ENCODE results near the gene SLC9A6.

SLC9A6 gene

DNA sequence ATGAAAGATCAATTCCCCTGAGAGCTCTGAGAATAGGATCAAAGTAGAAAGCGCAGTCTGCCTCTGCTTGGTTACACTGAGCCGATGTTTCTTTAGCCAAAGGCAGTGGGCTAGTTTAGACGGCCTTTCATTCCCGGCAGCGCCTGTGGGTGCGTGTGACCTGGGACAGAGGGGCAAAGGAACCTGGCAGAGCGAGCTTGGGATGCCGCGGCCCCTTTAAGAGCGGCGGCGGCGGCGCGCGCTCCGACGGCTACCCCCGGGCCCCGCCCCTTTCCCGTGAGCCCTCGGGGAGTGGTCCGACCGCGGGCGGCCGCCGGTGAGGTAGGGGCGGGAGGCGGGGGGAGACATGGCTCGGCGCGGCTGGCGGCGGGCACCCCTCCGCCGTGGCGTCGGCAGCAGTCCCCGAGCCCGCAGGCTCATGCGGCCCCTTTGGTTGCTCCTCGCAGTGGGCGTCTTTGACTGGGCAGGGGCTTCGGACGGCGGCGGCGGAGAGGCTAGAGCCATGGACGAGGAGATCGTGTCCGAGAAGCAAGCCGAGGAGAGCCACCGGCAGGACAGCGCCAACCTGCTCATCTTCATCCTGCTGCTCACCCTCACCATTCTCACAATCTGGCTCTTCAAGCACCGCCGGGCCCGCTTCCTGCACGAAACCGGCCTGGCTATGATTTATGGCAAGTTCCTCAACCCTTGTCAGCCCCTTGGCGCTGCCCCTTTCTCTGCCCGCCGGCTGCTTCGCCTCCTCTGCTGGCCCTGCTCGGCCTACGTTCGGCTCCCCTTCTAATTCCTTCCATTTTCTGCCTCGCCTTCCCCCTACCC is at the start of gene SLC9A6:
TSS of gene SLC9A6 (plus strand) at position 279 of the 816 bp plus-strand sequence. CDS start at position 503, 224 bp downstream.
- no peaks in the 10 kb centered on the region for H3K27me3 Mint-ChIP-seq (ENCODE audit: low read depth)
- peak; percentile 72 for DNase-seq (ENCODE audit: low spot score)
- peaks cover 5% of the 10 kb centered on the region for H3K36me3 Mint-ChIP-seq (ENCODE audit: low read depth)
- peaks cover 45% of the 10 kb centered on the region for H3K4me1 Mint-ChIP-seq (ENCODE audit: low read depth)
- peak within 1 kb of the TSS; percentile 84 for H3K27ac Mint-ChIP-seq
- H3K9me3 Mint-ChIP-seq: no peaks in the 10 kb centered on the region
- H3K4me3 Mint-ChIP-seq: peak within 1 kb of the TSS; percentile 95

GRCh38 chrX:135944486-135944885 is 40.7 kb upstream of the SLC9A6 start:
- Mint-ChIP-seq H3K27ac (no peak overlapping the region), H3K4me1 (ENCODE audit: low read depth) (no peaks in the 10 kb centered on the region), H3K4me3 (no peak overlapping the region), H3K9me3 (no peaks in the 10 kb centered on the region), H3K36me3 (ENCODE audit: low read depth) (no peaks in the 10 kb centered on the region), H3K27me3 (ENCODE audit: low read depth) (no peaks in the 10 kb centered on the region)
- no peak for DNase-seq (ENCODE audit: low spot score)

GRCh38 chrX:135951291-135951690 is 33.9 kb upstream of the SLC9A6 start:
- Mint-ChIP-seq H3K4me1 (ENCODE audit: low read depth) (no peaks in the 10 kb centered on the region), H3K27ac (no peak overlapping the region), H3K9me3 (no peaks in the 10 kb centered on the region), H3K27me3 (ENCODE audit: low read depth) (no peaks in the 10 kb centered on the region), H3K36me3 (ENCODE audit: low read depth) (no peaks in the 10 kb centered on the region), H3K4me3 (no peak overlapping the region)
- DNase-seq (ENCODE audit: low spot score): no peak

DNA sequence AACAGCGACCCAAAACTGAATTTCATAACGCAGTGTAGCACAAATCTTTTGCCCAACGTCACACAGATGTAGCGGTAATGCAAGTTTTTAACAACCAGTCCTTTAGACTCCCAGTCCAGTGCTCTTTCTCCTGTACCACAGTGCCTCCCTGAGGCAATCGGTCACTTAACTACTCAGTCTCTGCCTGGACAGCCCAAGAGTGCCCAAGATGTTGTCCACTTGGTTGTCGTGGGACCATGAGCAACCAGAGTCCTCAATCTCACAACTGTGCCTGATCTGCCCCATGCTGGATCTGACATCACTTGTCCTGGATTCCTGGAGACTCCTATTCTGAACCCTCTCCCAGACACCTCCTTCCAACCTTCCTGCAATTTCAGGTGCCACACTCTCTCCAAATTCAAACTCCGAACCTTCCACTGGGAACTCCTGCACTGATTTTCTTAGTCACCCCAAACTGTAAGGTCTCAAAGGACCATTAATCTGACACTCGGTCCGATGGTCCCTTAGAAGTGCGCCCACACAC is 12.1 kb upstream of the SLC9A6 start:
- H3K4me3 Mint-ChIP-seq: peak overlapping the region; percentile 100
- DNase-seq (ENCODE audit: low spot score): no peak

DNA sequence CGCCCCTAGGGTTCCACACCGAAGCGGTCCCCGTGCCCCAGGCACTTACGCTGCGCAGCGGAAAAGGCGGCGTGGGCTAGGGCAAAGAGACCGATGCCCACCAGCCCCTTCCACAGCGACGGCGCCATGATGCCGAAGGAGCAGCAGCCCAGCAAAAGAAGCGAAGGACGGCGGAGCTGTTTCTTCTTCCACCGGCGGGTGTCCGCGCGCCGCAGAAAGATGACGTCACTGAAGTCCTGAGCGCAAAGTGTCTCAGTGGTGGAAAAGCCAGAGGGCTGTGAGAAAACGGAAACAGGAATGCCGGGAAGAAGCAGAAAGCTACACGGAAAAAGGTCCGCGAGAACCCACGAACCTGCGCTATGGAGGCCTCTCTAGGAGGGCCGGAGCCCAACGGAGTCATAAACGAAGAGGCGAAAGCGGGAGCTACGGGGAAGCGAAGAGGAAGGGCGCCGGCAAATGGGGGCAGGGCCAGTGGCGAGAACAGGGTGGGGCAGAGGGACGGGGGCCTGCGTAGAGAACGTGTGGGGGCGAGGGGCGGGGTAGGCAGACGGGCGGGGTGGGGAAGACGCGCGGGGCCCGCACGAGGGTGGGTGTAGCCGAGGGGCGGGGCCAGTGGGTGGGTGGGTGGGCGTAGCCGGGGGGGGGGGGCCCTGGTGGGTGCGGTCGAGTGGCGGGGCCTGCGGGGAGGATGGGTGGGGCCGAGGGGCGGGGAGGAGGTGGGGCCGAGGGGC is 11.5 kb upstream of the SLC9A6 start, which contains the start of gene MMGT1:
TSS of gene MMGT1 (minus strand) at position 441 of the 731 bp plus-strand sequence. CDS start at position 128, 313 bp downstream.
- Mint-ChIP-seq H3K36me3 (ENCODE audit: low read depth) (peaks cover 8% of the 10 kb centered on the region), H3K4me1 (ENCODE audit: low read depth) (peaks cover 34% of the 10 kb centered on the region), H3K27me3 (ENCODE audit: low read depth) (peaks cover 3% of the 10 kb centered on the region), H3K27ac (peak within 1 kb of the TSS; percentile 99), H3K9me3 (no peaks in the 10 kb centered on the region), H3K4me3 (peak within 1 kb of the TSS; percentile 100)
- DNase-seq (ENCODE audit: low spot score): peak; percentile 78

More for the DNA sequence above, 12.1 kb upstream of the SLC9A6 start:
- peaks cover 3% of the 10 kb centered on the region for H3K27me3 Mint-ChIP-seq (ENCODE audit: low read depth)
- H3K4me1 Mint-ChIP-seq (ENCODE audit: low read depth): peaks cover 33% of the 10 kb centered on the region
- no peaks in the 10 kb centered on the region for H3K9me3 Mint-ChIP-seq
- H3K36me3 Mint-ChIP-seq (ENCODE audit: low read depth): peaks cover 8% of the 10 kb centered on the region
- H3K27ac Mint-ChIP-seq: peak overlapping the region; percentile 99

GRCh38 chrX:135974279-135974856 is 10.9 kb upstream of the SLC9A6 start:
- H3K4me1 Mint-ChIP-seq (ENCODE audit: low read depth): peaks cover 34% of the 10 kb centered on the region
- H3K27ac Mint-ChIP-seq: no peak overlapping the region
- H3K4me3 Mint-ChIP-seq: peak overlapping the region; percentile 74
- DNase-seq (ENCODE audit: low spot score): peak; percentile 12
- H3K9me3 Mint-ChIP-seq: no peaks in the 10 kb centered on the region
- H3K36me3 Mint-ChIP-seq (ENCODE audit: low read depth): peaks cover 8% of the 10 kb centered on the region
- peaks cover 3% of the 10 kb centered on the region for H3K27me3 Mint-ChIP-seq (ENCODE audit: low read depth)

DNA sequence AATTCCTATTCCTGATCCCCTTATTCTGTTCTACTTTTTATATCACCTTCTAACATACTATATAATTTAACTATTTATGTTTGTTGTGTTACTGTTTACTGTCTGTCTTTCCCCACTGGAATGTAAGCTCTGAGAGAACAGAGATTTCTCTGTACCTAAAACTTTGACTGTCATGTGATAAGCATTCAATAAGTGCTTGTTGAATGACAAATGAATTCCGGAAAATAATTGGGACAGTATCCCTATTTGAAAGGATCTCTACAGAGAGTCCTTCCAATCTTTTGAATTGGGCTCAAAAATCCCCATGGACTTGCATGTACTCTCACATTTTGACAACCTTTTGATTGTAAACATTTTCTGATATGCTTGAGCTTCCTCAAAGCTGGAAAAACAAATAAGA is 9.8 kb upstream of the SLC9A6 start:
- Mint-ChIP-seq H3K4me3 (no peak overlapping the region), H3K27ac (no peak overlapping the region), H3K4me1 (ENCODE audit: low read depth) (peaks cover 34% of the 10 kb centered on the region), H3K27me3 (ENCODE audit: low read depth) (peaks cover 3% of the 10 kb centered on the region), H3K36me3 (ENCODE audit: low read depth) (peaks cover 8% of the 10 kb centered on the region), H3K9me3 (no peaks in the 10 kb centered on the region)
- DNase-seq (ENCODE audit: low spot score): no peak

- Mint-ChIP-seq H3K27me3 (ENCODE audit: low read depth) (peaks cover 3% of the 10 kb centered on the region), H3K36me3 (ENCODE audit: low read depth) (peaks cover 8% of the 10 kb centered on the region), H3K9me3 (no peaks in the 10 kb centered on the region), H3K27ac (no peak overlapping the region), H3K4me1 (ENCODE audit: low read depth) (peaks cover 32% of the 10 kb centered on the region), H3K4me3 (no peak overlapping the region)
- no peak for DNase-seq (ENCODE audit: low spot score)
Measured at GRCh38 chrX:135977611-135978010, 7.6 kb upstream of the SLC9A6 start.

GRCh38 chrX:135981010-135981409 is 4.2 kb upstream of the SLC9A6 start:
- Mint-ChIP-seq H3K4me3 (no peak overlapping the region), H3K27me3 (ENCODE audit: low read depth) (peaks cover 3% of the 10 kb centered on the region), H3K36me3 (ENCODE audit: low read depth) (no peaks in the 10 kb centered on the region), H3K27ac (no peak overlapping the region), H3K9me3 (no peaks in the 10 kb centered on the region), H3K4me1 (ENCODE audit: low read depth) (peaks cover 38% of the 10 kb centered on the region)
- DNase-seq (ENCODE audit: low spot score): no peak

DNA sequence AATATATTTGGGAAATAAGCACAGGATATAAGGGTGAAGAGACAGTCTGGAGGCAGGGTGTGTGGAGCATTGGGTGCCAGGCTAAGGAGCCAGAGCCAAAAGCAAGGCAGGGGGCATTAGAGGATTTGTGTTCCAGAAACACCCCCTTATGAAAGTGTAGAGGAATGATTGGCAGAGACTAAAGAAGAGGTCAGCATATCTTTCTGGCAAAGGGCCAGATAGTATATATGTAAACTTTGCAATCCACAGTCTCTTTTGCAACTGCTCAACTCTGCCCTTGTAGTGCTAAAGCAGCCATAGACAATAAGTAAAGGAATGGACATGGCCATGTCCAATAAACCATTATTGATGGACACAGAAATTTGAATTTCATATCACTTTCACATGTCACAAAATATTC is 3.6 kb upstream of the SLC9A6 start:
- Mint-ChIP-seq H3K4me1 (ENCODE audit: low read depth) (peaks cover 40% of the 10 kb centered on the region), H3K4me3 (no peak overlapping the region), H3K9me3 (no peaks in the 10 kb centered on the region), H3K36me3 (ENCODE audit: low read depth) (no peaks in the 10 kb centered on the region), H3K27ac (no peak overlapping the region), H3K27me3 (ENCODE audit: low read depth) (peaks cover 3% of the 10 kb centered on the region)
- no peak for DNase-seq (ENCODE audit: low spot score)

GRCh38 chrX:135982860-135983259 is 2.4 kb upstream of the SLC9A6 start:
- DNase-seq (ENCODE audit: low spot score): no peak
- H3K27me3 Mint-ChIP-seq (ENCODE audit: low read depth): no peaks in the 10 kb centered on the region
- H3K4me1 Mint-ChIP-seq (ENCODE audit: low read depth): peaks cover 45% of the 10 kb centered on the region
- peak overlapping the region; percentile 72 for H3K27ac Mint-ChIP-seq
- H3K9me3 Mint-ChIP-seq: no peaks in the 10 kb centered on the region
- no peaks in the 10 kb centered on the region for H3K36me3 Mint-ChIP-seq (ENCODE audit: low read depth)
- H3K4me3 Mint-ChIP-seq: peak overlapping the region; percentile 92

GRCh38 chrX:135984256-135984655 is 979 bp upstream of the SLC9A6 start:
- DNase-seq (ENCODE audit: low spot score): no peak
- no peaks in the 10 kb centered on the region for H3K27me3 Mint-ChIP-seq (ENCODE audit: low read depth)
- H3K4me3 Mint-ChIP-seq: peak overlapping the region; percentile 92
- peaks cover 45% of the 10 kb centered on the region for H3K4me1 Mint-ChIP-seq (ENCODE audit: low read depth)
- H3K27ac Mint-ChIP-seq: peak overlapping the region; percentile 72
- no peaks in the 10 kb centered on the region for H3K36me3 Mint-ChIP-seq (ENCODE audit: low read depth)
- no peaks in the 10 kb centered on the region for H3K9me3 Mint-ChIP-seq

DNA sequence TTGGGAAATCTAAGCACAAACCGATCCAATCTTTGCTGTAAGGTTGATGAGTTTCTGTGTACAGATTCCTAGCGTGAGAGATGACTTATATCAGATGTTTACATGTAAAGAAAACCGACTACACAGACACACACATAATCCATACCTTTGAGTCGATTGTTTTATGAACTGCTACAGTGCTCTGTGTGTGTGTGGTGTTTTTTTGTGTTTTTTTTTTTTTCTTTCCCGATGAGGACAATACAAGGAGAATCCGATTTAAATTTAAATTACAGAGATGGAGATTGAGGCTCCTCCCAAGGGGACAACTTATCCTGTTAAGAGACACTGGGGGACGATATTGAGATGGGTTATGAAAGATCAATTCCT is 461 bp upstream of the SLC9A6 start:
- Mint-ChIP-seq H3K27me3 (ENCODE audit: low read depth) (no peaks in the 10 kb centered on the region), H3K27ac (peak overlapping the region; percentile 72), H3K9me3 (no peaks in the 10 kb centered on the region), H3K4me1 (ENCODE audit: low read depth) (peaks cover 45% of the 10 kb centered on the region), H3K36me3 (ENCODE audit: low read depth) (peaks cover 4% of the 10 kb centered on the region), H3K4me3 (peak overlapping the region; percentile 92)
- DNase-seq (ENCODE audit: low spot score): no peak

DNA sequence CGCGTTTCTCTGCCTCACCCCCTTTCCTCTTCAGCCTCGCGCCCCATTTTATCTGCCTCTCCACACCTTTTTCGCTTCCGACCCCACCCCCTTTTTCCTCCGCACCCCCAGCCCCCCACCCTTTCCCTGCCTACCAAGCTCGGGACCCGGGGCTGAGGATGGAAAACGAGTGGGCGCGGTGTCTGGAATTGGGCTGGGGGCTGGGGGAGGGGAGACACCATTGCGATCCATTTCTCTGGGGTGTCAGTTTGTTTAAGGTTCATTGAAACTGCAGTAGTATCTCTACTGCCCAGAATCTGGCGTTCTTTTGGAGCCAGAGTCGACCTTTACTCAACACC is 707 bp downstream of the SLC9A6 start:
- Mint-ChIP-seq H3K4me1 (ENCODE audit: low read depth) (peaks cover 44% of the 10 kb centered on the region), H3K27me3 (ENCODE audit: low read depth) (no peaks in the 10 kb centered on the region), H3K4me3 (peak overlapping the region; percentile 95), H3K36me3 (ENCODE audit: low read depth) (peaks cover 7% of the 10 kb centered on the region), H3K27ac (peak overlapping the region; percentile 84), H3K9me3 (no peaks in the 10 kb centered on the region)
- DNase-seq (ENCODE audit: low spot score): no peak

Data from T-helper 2 cell treated with Interferon-gamma antibody and Interleukin-4, amounts not matched to agents 5 μg/mL and 100 μg/mL, for 36 hours (primary cell).